HEK293T (cell line): Measurements from ENCODE around the gene JAG2.

Experiments
- ARNT ChIP-seq: fragments of 450-650 bp; IDR thresholded peaks from 2 replicates; pipeline ENCODE4 v1.6.1; 2017; ENCODE audit warnings: mild to moderate bottlenecking
- BHLHE40 ChIP-seq: fragments of 450-650 bp; IDR thresholded peaks from 2 replicates; pipeline ENCODE4 v1.6.1; 2016; ENCODE audit warnings: mild to moderate bottlenecking, moderate library complexity, borderline replicate concordance
- CTBP1 ChIP-seq: fragments of 450-650 bp; IDR thresholded peaks from 2 replicates; pipeline ENCODE4 v1.6.1; 2016; ENCODE audit warnings: borderline replicate concordance
- FOXA1 ChIP-seq: fragments of 450-650 bp; IDR thresholded peaks from 2 replicates; pipeline ENCODE4 v1.6.1; 2016; ENCODE audit warnings: mild to moderate bottlenecking
- FOXM1 ChIP-seq: fragments of 450-650 bp; IDR thresholded peaks from 2 replicates; pipeline ENCODE4 v1.6.1; 2017; ENCODE audit warnings: mild to moderate bottlenecking, borderline replicate concordance
- L3MBTL2 ChIP-seq: fragments of 450-650 bp; conservative IDR thresholded peaks from 2 replicates; pipeline ENCODE4 v1.6.1; 2016; ENCODE audit warnings: mild to moderate bottlenecking
- SP1 ChIP-seq: fragments of 450-650 bp; IDR thresholded peaks from 2 replicates; pipeline ENCODE4 v1.6.1; 2017
- SUZ12 ChIP-seq: fragments of 450-650 bp; IDR thresholded peaks from 2 replicates; pipeline ENCODE4 v1.6.1; 2016; ENCODE audit warnings: mild to moderate bottlenecking
- TARDBP ChIP-seq: fragments of 450-650 bp; IDR thresholded peaks from 2 replicates; pipeline ENCODE4 v1.6.1; 2016
- TF ChIP-seq, protein P1 (sequence below): fragments of 450-650 bp; IDR thresholded peaks from 2 replicates; pipeline ENCODE4 v1.6.1; 2016

GRCh38 chr14:105206873-105207272 is 38.3 kb upstream of the JAG2 start:
- TF ChIP-seq BHLHE40 = no peak
- no peak for TF ChIP-seq ARNT
- no peak for TF ChIP-seq FOXA1
- TF ChIP-seq SP1 = no peak
- TF ChIP-seq, protein P1, sequence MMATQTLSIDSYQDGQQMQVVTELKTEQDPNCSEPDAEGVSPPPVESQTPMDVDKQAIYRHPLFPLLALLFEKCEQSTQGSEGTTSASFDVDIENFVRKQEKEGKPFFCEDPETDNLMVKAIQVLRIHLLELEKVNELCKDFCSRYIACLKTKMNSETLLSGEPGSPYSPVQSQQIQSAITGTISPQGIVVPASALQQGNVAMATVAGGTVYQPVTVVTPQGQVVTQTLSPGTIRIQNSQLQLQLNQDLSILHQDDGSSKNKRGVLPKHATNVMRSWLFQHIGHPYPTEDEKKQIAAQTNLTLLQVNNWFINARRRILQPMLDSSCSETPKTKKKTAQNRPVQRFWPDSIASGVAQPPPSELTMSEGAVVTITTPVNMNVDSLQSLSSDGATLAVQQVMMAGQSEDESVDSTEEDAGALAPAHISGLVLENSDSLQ = no peak
- no peak for TF ChIP-seq TARDBP
- no peak for TF ChIP-seq SUZ12
- no peak for TF ChIP-seq L3MBTL2
- TF ChIP-seq FOXM1 = no peak
- no peak for TF ChIP-seq CTBP1
